IMR-90 (cell line): ENCODE results near the gene STRN. TPM values are rescaled to one million over a fixed set of nuclear protein-coding genes. Genes with fewer than 3 reads are reported as not detected.
A peak's percentile ranks its signal among the peaks of the same experiment; 100 is the strongest.

Experiments
- ATAC-seq: fragments of 200-7000 bp; cut with Tn5 transposase; 2 replicates; pipeline ENCODE4 v1.9.1; 2020; ENCODE audit warnings: low read depth, mild to moderate bottlenecking, moderate library complexity
- BruUV-seq: library from RNA; stranded (reverse); fragments of 400-500 nt; replicated peaks from 2 replicates; lab custom pipeline; 2021; lab: Mats Ljungman, UMichigan
- CTCF ChIA-PET: fragments of 300-600 bp; formaldehyde crosslinking; extraction: SDS; loops from one replicate; lab custom pipeline; 2021; ENCODE audit warnings: antibody characterized with exemption; lab: Yijun Ruan, JAX
- POLR2A ChIA-PET: fragments of 300-600 bp; sonication (Branson Sonifier 250); formaldehyde crosslinking; loops from one replicate; lab custom pipeline; 2022; ENCODE audit warnings: antibody characterized with exemption; ENCODE audit not compliant: unreplicated experiment; lab: Charles Lee
- DNase-seq: peaks from one replicate; pipeline ENCODE4 v3.0.0; 2013
- H2AFZ ChIP-seq: replicated peaks from 2 replicates; pipeline ENCODE3; 2013; ENCODE audit warnings: low read length, mild to moderate bottlenecking; ENCODE audit not compliant: poor library complexity
- H2AK5ac ChIP-seq: 2 replicates; pipeline ENCODE4 v1.6.1; 2013; ENCODE audit warnings: low read depth, low read length, inconsistent platforms
- H2AK9ac ChIP-seq: replicated peaks from 2 replicates; pipeline ENCODE3; 2013; ENCODE audit warnings: mild to moderate bottlenecking, low read depth, low read length, moderate library complexity; ENCODE audit not compliant: poor library complexity
- H2BK120ac ChIP-seq: 2 replicates; pipeline ENCODE4 v1.6.1; 2013; ENCODE audit warnings: low read depth, low read length, inconsistent platforms
- H2BK15ac ChIP-seq: 3 replicates; pipeline ENCODE4 v1.6.1; 2013; ENCODE audit warnings: low read depth, low read length, inconsistent platforms
- H2BK20ac ChIP-seq: 2 replicates; pipeline ENCODE4 v1.6.1; 2013; ENCODE audit warnings: low read depth, mild to moderate bottlenecking, inconsistent platforms, low read length, moderate library complexity
- H2BK5ac ChIP-seq: 2 replicates; pipeline ENCODE4 v1.6.1; 2013; ENCODE audit warnings: mild to moderate bottlenecking, low read depth, low read length, inconsistent platforms; ENCODE audit not compliant: poor library complexity, severe bottlenecking
- H3K14ac ChIP-seq: replicated peaks from 2 replicates; pipeline ENCODE4 v1.6.1; 2013; ENCODE audit warnings: low read depth, low read length, inconsistent platforms
- H3K18ac ChIP-seq: 2 replicates; pipeline ENCODE4 v1.6.1; 2013; ENCODE audit warnings: low read depth, low read length, control low read depth
- H3K23ac ChIP-seq: 2 replicates; pipeline ENCODE4 v1.6.1; 2013; ENCODE audit warnings: low read depth, low read length, inconsistent platforms
- H3K27ac ChIP-seq: 2 replicates; pipeline ENCODE4 v1.5.1; 2013; ENCODE audit warnings: mild to moderate bottlenecking, control low read depth, low read length; ENCODE audit not compliant: insufficient read depth
- H3K27me3 ChIP-seq: 2 replicates; pipeline ENCODE4 v1.6.1; 2013; ENCODE audit warnings: low read length; ENCODE audit not compliant: control insufficient read depth, insufficient read depth
- H3K36me3 ChIP-seq: 2 replicates; pipeline ENCODE4 v1.6.1; 2013; ENCODE audit warnings: low read length, mixed read lengths; ENCODE audit not compliant: control insufficient read depth, insufficient read depth
- H3K4ac ChIP-seq: 2 replicates; pipeline ENCODE4 v1.6.1; 2013; ENCODE audit warnings: low read depth, low read length, inconsistent platforms
- H3K4me1 ChIP-seq: 2 replicates; pipeline ENCODE4 v1.6.1; 2013; ENCODE audit warnings: low read length, mixed read lengths; ENCODE audit not compliant: control insufficient read depth, insufficient read depth
- H3K4me2 ChIP-seq: 2 replicates; pipeline ENCODE4 v1.6.1; 2013; ENCODE audit warnings: low read depth, mild to moderate bottlenecking, control low read depth, low read length, moderate library complexity
- H3K4me3 ChIP-seq: 2 replicates; pipeline ENCODE4 v1.5.1; 2013; ENCODE audit warnings: low read depth, mild to moderate bottlenecking, control low read depth, low read length, moderate library complexity; ENCODE audit not compliant: insufficient read depth
- H3K56ac ChIP-seq: 2 replicates; pipeline ENCODE4 v1.6.1; 2013; ENCODE audit warnings: low read length, inconsistent platforms; ENCODE audit not compliant: insufficient read depth; ENCODE audit errors: extremely low read depth
- H3K79me1 ChIP-seq, 2 experiments: 2 replicates each; pipeline ENCODE4 v1.6.1; 2013; ENCODE audit warnings: low read length in 2 of 2, inconsistent platforms in 1 of 2, low read depth in 1 of 2
- H3K9ac ChIP-seq: 2 replicates; pipeline ENCODE4 v1.6.1; 2013; ENCODE audit warnings: low read depth, low read length, control low read depth
- H3K9me1 ChIP-seq: 2 replicates; pipeline ENCODE4 v1.6.1; 2013; ENCODE audit warnings: low read length, inconsistent platforms; ENCODE audit not compliant: insufficient read depth
- H3K9me3 ChIP-seq: 2 replicates; pipeline ENCODE4 v1.6.1; 2013; ENCODE audit warnings: low read length; ENCODE audit not compliant: control insufficient read depth, insufficient read depth
- H4K20me1 ChIP-seq: 2 replicates; pipeline ENCODE4 v1.6.1; 2013; ENCODE audit warnings: low read length, inconsistent platforms; ENCODE audit not compliant: insufficient read depth
- H4K5ac ChIP-seq: 2 replicates; pipeline ENCODE4 v1.6.1; 2013; ENCODE audit warnings: mild to moderate bottlenecking, low read depth, low read length, control low read depth
- H4K8ac ChIP-seq, 2 experiments: 2 replicates each; pipeline ENCODE4 v1.6.1; 2013; ENCODE audit warnings: low read depth in 2 of 2, low read length in 2 of 2, control low read depth in 1 of 2, inconsistent platforms in 1 of 2
- H4K91ac ChIP-seq: 2 replicates; pipeline ENCODE4 v1.6.1; 2013; ENCODE audit warnings: low read depth, low read length, inconsistent platforms; ENCODE audit not compliant: insufficient read depth
- MXI1 ChIP-seq: IDR thresholded peaks from 2 replicates; pipeline ENCODE4 v1.6.1; 2012; ENCODE audit warnings: low read depth, mild to moderate bottlenecking, low read length, moderate library complexity, borderline replicate concordance
- NFE2L2 ChIP-seq: fragments of 150-350 bp; IDR thresholded peaks from 2 replicates; pipeline ENCODE4 v1.6.1; 2016; ENCODE audit warnings: low read depth, mild to moderate bottlenecking, low read length
- WGBS, 2 experiments: methylation state at CpG; one replicate each; pipeline versions ENCODE4 v1.1.5 to v1.1.7; 2013; ENCODE audit warnings: missing lambda C conversion rate in 2 of 2; ENCODE audit not compliant: insufficient read length in 1 of 2; ENCODE audit errors: extremely low coverage in 2 of 2; 5-methylcytosine and 5-hydroxymethylcytosine counted together
- dilution Hi-C: fragments of 300-500 bp; cut with HindIII; formaldehyde crosslinking; loops from one replicate; pipeline ENCODE4 v1.14.3; 2018; ENCODE audit warnings: low sequenced_read_pairs; ENCODE audit not compliant: unreplicated experiment
- in situ Hi-C: fragments of 300-500 bp; cut with MboI; formaldehyde crosslinking; loops from 3 replicates; pipeline ENCODE4 v1.14.3; 2019; ENCODE audit warnings: low sequenced_read_pairs, inconsistent platforms, mixed read lengths
- intact Hi-C: fragments of 100-400 bp; cut with micrococcal nuclease; formaldehyde crosslinking; loops from 2 replicates; pipeline ENCODE4 v1.10.0; 2022
- polyA plus RNA-seq, 3 experiments: library from polyadenylated mRNA; depleted of rRNA; stranded (reverse); fragments of >200 nt; gene quantifications; 2 replicates each; pipeline ENCODE4 v1.2.3, GENCODE V29; 2012; ENCODE audit warnings: low replicate concordance in 1 of 3
- total RNA-seq: library from RNA; depleted of rRNA; stranded (reverse); fragments of >200 nt; gene quantifications from 2 replicates; pipeline ENCODE4 v1.2.3, GENCODE V29; 2012

STRN gene
- total and polyA plus RNA-seq, 2 of the 4 experiments (the other 2 are of a cell fraction): 5.1 to 23.3 TPM

DNA sequence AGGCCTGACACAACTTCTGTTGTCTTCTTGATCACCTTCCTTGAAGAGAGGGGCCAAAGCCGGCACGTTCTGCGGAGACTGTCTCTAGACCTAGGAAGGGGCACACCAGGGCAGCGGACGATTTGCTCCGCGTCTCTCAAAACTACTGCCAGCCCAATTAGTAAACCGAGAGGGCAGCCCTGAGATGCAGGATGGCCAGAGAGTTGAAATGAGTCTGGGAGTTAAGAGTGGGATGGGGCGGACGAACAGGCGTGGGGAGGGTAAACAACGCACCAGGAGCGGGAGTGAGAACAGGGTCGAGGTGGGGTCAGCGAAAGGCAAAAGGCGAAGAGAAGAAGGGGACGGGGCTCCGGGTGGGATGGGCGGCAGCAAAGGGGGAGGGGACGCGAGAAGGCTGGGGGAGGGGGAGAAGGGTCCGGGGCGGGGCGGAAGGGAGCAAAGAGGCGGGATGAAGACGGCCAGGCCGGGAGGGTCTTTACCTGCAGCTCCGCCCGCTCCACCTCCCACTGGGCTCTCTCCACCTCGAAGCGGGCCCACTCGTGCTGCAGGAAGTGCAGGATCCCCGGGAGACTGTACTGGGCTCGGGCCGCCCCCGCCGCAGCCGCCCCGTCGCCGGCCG, 476 bp downstream of the STRN start:
- H3K9ac ChIP-seq: peak overlapping the region; percentile 62
- H3K4me2 ChIP-seq: peak overlapping the region; percentile 71
- peaks cover 3% of the 10 kb centered on the region; the same call in 1 of the 2 replicates for H3K4me1 ChIP-seq
- no peaks in the 10 kb centered on the region for H3K36me3 ChIP-seq
- H3K14ac ChIP-seq: peak overlapping the region; percentile 81
- BruUV-seq: no TSS peak
- H4K20me1 ChIP-seq: peaks cover 12% of the 10 kb centered on the region; the same call in 1 of the 2 replicates
- peak overlapping the region; percentile 74 for H3K4me3 ChIP-seq
- no peak overlapping the region for H4K5ac ChIP-seq
- ChIA-PET CTCF (no interaction called here), POLR2A (no interaction called here)
- TF ChIP-seq NFE2L2 (no peak), MXI1 (0 out of 2 replicates have a peak, but pooled peaks have one; percentile 25)
- H3K18ac ChIP-seq: no peak overlapping the region
- 0 out of 3 replicates have a peak overlapping the region, but pooled peaks have one; percentile 26 for H2BK15ac ChIP-seq
- DNase-seq (no peak), ATAC-seq (peak; percentile 38)
- no peak overlapping the region for H2BK120ac ChIP-seq
- peak overlapping the region; percentile 62 for H2BK5ac ChIP-seq
- dilution Hi-C loops: no loop called here
- H2BK20ac ChIP-seq: no peak overlapping the region
- peak overlapping the region; percentile 53 to 76; a peak in 2 of 4 replicates for H4K8ac ChIP-seq
- H2AFZ ChIP-seq: peak overlapping the region; percentile 97
- no peak overlapping the region; the same call in 1 of the 2 replicates for H4K91ac ChIP-seq
- intact Hi-C loops: loop anchor here (1.0 kb wide), 1 partner anchor 76 kb away; no protein-coding TSS in a partner anchor
- H3K79me1 ChIP-seq: peaks cover 17 to 47% of the 10 kb centered on the region in 2 experiments
- peak overlapping the region; percentile 67 for H2AK5ac ChIP-seq
- H3K23ac ChIP-seq: peak overlapping the region; percentile 82
- H3K9me3 ChIP-seq: no peaks in the 10 kb centered on the region
- H2AK9ac ChIP-seq: peak overlapping the region; percentile 90
- H3K56ac ChIP-seq: peak overlapping the region; percentile 75
- peak overlapping the region; percentile 66 for H3K4ac ChIP-seq
- peak overlapping the region; percentile 79 for H3K27ac ChIP-seq
- in situ Hi-C loops: no loop called here
- no peaks in the 10 kb centered on the region for H3K27me3 ChIP-seq
- H3K9me1 ChIP-seq: no peaks in the 10 kb centered on the region; the same call in 1 of the 2 replicates
- 0% methylated on average over 5 of the region's 42 CpGs; no CpG with 5 or more reads in 1 of the 2 experiments for WGBS, 2 experiments
